Right renal pelvis (tissue), 4 donors: Measurements from ENCODE around the gene RELL1. TPM values are rescaled to one million over a fixed set of nuclear protein-coding genes. Genes with fewer than 3 reads are reported as not detected.

Source experiments
- DNase-seq, 4 donors: peaks; one replicate each; pipeline ENCODE4 v3.0.0-alpha.2; 2013; ENCODE audit warnings: low read depth in 4 of 4, low spot score in 3 of 4, missing footprints in 1 of 4
- polyA plus RNA-seq, 4 donors: library from polyadenylated mRNA; unstranded; fragments of 120-200 nt; gene quantifications; one replicate each; pipeline ENCODE4 v1.2.1, GENCODE V29; 2013; ENCODE audit not compliant: insufficient read length in 4 of 4

Gene RELL1
- polyA plus RNA-seq, 4 donors = 8.7 to 10.1 (median 9.3) TPM

DNA sequence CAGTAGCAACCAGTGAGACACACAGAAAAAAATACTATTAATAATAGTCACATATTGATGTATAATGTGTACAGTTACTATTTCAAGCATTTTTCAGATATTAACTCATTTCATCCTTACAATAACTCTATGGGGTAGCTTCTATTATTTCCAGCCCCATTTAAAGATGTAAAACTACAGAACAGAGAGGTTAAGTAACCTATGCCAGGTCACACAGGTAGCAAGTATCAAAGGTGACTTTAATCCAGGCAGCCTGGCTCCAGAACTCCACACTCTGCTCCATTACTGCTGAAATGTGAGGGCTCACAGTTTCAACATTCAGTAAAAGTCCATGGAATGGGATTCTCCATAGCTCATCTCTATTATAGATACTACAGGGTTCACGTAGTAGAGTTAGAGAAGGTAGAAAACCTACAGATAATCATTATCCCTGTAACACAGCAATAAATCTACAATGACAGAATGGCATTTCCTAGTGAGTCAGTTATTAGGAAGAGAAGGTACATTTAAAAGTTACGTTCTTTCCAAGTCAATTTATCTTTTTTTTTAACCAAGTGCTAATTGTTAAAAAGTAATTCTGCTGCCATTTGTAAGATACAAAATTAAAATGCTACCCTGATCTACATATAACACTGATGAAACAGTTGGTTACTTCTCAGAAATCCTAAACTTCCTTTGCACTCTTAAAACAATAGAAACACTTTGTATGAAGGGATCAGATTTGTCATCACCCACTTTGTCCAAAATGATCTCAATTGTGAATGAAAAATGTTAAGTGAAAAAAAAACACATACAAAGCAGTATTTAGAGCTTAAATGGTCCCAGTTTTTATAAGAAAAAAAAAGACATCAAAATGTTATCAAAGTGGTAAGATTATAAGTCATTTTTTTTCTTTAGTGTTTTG, 18.7 kb downstream of the RELL1 start:
- DNase-seq = no peak

DNA sequence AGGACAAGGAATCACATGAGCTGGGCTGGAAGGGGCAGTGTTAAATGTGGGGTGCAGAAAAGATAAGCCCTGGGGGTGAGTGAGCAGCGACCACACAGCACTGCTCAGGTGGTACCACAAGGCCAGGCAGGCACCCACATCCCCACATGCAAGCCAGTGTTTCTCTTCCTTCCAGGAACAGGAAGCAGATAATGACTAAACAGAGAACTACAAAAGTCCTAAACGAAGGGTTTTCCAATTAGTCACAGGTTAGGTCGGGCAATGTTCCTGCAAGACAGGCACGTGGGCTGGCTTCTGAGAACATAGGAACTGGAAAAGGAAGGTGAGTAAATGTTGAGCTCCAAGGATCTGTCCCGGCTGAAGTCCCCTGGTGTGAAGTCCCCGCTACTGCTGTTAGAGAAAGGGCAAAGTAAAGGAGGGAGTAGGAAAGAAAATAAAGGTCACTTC, 19.5 kb downstream of the RELL1 start:
- DNase-seq = no peak

DNA sequence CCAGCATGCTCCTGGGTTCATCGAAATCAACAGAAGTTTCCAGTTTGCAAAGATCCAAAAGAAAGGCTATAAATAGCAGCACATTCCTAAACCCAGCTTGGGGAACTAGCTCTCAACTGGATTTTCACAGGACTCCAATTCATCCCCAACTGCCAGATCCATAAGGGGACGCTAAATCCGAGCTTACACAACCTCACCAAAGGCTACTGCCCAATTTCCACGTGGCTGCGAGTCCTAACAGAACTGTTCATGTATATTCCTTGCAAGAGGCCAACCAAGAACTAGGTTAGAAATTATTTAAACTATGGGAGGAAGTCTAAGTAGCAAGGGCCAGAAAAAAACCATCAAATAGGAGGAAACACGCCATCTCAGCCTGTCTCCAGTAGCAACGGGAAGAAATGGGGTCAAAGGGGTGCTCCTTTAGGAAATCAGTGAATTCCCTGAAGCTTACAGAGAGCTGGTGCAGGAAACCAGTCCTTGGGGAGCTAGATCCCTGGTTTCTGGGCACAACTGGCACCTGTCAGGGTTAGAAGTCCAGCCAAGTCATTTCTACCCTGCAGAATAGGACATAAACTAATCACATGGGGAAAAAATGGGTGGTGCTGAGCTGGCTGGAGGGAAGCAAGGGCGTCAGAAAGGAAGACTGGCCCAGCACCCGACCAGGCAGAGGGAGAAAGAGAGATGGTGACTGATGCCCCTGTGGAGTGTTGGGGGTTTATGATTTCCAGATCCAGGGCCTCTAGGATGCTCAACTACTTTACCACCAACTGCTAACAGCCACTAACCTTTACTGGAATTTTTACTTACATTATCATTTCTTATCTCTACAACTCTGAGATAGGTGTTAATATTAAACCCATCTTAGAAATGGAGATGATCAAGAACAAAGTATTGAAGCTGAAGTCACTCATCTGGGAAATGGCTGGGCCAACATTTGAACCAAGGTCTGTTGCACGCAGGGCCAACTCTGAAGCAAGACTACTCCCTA, 20.5 kb downstream of the RELL1 start:
- no peak for DNase-seq

DNA sequence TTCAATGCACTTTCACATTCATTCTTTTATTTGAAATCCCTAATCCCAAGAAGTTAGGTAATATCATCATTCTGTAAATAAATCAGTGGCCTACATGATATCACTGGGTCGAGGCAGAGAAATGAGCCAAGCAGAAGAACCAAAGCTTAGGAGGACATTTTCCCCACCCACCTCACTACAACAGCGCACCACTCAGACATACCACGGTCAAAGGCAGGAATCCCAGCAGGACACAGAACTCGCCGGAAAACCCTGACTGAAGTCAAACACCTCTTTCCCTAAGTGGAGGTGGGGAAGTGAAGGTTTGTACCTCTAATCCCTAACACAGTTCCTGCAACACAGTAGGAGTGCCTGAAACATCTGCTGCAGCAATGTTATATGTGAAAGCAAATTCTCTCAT, 21.5 kb downstream of the RELL1 start:
- DNase-seq = no peak

DNA sequence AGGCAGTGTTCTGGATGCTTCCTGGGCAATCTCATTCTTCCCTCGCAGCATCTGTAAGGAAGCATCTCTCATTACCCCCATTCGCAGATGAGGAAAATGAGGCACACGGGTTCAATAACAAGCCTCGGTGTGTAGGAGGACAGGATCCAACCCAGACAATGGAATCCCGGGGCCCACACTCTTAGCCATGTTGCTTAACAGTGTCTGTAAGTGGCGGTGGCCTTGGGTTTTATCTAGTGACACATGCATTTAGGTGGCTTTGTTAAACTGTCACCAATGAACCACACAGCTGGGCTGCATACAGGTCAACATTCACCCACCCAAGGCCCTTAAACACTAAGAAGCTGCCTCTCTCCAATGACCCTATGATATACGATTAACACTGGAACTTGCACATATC, 22.6 kb downstream of the RELL1 start:
- no peak for DNase-seq

DNA sequence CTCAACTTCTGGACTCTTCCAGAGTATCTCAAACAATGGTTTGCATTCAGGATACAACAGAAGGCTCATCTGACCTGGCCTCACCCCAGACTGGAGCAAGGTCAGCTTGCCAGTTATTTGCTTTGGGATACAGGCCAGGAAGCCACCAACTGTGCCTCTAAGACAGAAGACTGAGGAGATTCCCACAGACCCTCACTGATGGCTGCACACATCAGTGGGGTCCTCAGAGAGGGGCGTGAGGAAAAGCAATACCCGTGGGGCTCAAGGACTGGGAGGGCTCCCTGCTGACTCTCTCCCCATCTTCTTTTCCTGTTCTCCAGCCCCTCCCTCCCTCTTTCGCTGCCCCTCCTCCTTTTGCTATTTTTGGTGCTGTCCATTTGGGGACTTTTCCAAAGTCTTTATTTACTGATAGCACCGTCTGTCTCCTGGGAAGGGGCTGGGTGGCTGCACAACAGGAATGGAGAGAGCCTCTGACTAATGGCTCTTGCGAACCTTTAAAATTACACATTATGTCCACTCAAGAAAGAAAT, 23.2 kb downstream of the RELL1 start:
- no peak for DNase-seq

DNA sequence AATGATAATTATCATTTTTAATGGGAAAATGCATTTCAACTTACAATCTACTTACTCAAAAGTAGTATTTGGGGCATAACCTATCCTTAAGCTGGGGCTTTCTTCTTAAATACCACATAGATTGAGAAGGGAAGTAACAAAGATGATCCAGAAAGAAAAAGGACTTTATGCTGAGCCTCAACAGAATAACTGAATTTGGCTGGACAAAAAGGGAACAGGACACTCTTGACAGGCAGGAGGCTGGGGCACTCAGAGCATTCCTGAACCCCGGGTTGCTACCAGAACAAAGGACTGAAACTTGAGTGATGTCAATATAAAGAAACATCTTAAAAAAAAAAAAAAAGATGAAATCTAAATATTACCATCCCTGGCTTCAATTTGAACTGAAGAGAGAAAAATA, 23.9 kb downstream of the RELL1 start:
- DNase-seq = no peak

DNA sequence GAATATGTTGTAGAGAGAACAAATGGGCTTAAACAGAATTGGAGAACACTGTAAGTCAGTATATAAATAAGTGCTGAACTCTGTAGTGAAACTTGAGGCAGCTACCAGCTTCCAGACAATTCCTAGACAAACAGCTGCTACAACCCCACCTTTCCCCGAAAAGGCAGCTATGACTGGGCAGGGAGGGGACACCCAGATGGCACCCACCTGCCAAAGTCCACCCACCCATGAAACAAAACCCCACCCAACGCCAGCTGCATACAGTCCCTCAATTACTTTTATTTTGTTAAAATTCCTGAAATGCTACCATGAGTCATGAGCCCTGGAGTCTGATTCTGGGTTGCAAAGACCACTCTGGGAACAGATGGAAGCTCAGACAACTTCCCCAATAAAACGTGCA, 24.4 kb downstream of the RELL1 start:
- no peak for DNase-seq

DNA sequence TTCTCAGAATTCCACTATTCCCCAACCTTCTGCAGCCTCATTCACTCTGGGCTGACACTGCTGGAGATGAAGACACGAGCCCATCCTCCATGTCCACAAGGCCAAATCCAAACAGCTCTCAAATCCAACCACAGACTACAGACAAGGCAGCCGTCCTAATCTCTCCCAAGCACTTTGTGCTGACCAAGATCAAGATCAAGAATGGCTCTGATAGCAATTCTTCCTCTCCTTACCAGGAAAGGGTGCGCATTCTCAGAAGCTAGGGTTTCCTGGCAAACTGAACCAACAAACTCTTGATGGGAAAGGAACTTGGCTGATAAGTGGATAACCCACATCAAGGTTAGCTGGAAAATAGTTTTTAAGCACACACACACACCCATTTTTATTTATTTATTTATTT, 26.5 kb downstream of the RELL1 start:
- no peak for DNase-seq

DNA sequence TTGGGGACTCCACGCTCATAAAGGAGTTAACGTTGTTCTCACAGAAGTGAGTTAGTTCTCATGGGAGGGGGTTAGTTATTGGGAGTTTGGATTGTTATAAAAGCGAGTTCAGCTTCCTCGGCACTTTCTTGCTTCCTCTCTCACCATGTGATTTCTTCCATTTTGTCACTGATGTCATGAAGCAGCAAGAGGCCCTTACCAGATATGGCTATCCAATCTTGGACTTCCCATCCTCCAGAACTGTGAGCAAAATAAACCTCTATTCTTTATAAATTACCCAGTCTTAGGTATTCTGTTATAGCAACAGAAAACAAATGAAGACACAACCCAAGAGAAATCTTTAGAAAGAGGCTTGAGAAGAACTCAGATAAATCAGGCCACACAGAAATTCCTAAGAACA, 29.5 kb downstream of the RELL1 start:
- no peak for DNase-seq

DNA sequence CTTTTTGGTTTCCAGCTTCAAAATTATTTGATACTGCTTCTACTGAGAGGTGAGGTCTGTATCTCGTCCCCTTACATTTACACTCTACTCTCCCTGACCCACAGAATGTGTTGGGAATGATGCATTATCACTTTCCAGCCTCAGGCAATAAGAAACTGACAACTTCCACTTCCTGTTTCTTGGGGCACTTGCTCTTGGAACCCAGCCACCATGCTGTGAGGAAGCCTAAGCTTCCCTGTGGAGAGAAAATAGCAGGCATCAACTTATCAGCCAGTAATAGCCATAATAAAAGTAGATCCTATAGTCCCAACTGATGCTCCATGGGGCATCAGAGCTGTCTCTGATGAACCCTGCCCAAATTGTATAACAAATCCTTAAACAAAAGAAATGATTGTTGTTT, 32.6 kb downstream of the RELL1 start:
- no peak for DNase-seq

DNA sequence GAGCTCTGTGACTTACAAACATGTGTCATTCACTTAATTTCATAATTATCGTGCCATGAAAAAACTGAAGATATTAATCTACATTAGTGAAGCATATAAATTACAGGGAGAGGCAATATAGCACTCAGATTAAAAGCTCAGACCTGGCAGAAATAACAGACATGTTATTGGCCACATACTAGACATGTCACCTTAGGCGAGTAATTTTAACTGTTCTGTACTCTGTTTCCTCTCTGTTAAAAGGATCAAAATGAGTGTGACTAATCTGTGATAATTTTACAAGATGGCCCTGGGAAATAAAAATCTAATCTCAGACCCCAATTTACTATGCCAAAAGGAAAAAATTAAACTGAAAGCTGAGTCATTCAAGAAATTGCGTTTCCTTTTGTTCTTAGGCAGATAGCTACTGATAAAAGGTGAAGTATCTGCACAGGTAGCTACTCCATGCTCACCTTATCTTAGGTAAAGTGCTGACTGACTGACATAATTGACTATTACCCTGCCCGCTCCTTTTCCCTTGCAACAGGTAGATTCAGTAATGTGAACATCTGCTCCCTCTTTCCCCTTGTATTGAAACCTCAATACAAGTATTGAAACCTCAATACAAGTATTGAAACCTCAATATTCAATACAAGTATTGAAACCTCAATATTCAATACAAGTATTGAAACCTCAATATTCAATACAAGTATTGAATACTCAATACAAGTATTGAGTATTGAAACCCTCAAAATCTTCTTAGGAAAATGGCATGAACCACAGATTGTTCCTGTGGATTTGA, 33.2 kb downstream of the RELL1 start:
- no peak for DNase-seq

DNA sequence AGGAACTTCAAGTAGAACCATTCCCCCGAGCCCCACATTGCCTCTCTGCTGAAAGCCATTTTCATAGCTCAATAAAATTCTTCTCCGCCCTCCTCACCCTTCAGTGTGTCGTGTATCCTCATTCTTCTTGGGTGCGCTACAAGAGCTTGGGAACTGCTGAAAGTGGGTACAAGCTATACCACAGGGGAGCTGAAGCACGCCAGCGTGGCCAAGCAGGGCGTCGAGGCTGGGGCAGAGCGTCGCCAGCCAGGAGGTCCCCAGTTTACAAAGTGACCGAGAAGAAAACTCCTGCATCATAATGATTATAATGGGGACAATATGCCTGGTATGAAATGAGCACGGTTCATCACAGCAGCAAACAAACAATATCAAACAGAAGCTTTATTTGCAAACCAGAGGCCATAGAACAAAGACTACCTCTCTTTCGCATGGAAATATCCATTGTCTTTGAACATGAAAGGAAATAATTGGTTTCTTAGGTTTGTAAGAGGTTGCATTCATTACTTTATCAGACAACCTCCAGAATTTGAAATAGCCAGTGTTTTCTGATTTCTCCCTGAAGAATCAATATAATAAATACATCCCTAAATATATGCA, 34.3 kb downstream of the RELL1 start:
- no peak for DNase-seq

DNA sequence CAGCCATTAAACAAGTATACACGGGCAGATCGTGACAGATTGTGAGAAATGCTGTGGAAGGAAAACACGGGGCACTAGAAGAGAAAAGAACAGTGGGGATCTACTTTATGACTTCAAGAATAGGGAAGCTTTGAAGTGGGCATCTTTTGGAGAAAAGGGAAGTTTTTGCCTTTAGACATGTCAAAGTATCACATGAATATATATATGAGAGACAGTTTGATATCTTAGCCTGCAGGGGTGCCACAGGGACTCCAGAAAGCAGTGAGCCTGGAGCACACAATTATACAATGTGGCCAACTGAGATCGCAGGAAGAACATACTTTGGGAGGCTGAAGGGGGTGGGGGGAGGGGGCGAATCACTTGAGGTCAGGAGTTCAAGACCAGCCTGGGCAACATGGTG, 35.7 kb downstream of the RELL1 start:
- no peak for DNase-seq

DNA sequence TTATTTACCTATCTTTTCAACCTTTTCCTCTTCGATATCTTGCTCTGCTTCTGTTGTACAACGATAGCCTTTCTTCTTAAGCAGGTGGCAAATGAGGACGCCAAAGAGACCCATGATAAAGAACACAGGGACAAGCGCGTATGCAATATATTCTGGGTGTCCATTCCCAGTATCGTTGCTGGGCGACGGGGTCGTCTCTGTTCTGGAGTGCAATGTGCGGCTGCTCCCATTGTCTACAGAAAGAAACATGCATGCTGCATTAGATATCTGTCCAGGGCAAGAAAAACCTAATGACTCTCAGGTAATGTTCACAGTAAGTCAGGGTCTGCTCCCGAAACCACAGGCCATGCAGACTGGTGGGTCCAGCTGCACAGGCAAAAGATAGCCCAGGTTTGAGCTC, 36.9 kb downstream of the RELL1 start:
- no peak for DNase-seq

DNA sequence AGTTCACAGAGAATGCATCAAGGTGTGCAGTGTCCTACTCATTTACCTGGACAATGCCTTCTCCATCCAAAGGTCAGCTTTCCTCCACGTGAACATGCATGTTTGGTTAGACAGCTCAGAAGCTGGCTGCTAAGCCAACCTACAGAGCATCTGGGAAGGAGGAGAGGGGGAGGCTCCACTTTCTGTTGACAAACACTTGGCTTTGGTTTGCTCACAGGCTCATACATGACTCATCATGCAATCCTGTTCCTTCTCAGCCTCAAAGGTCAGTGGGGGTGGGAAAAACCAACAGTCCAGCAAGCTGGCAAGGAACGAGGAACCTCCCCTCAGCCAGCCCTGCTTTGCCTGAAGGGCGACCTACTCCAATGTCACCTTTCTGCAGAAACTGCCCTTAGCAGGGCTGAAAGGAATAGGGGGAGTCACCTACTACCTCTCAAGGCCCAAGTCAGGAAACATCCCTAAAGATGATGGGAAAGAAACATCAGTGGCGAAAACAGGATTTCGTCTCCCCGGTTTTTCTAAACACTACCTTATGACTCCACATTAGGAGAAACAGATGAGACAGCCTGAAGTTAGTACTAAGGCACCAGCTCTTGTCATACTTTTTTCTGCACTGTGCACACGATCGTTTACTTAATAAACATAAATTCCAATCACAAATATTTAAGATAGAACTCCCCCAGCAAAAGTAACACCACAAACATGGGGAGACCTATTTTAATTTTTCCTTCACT, 37.9 kb downstream of the RELL1 start:
- DNase-seq = peak in 3 of 4 donors; percentile 16 to 38 (median 25)

DNA sequence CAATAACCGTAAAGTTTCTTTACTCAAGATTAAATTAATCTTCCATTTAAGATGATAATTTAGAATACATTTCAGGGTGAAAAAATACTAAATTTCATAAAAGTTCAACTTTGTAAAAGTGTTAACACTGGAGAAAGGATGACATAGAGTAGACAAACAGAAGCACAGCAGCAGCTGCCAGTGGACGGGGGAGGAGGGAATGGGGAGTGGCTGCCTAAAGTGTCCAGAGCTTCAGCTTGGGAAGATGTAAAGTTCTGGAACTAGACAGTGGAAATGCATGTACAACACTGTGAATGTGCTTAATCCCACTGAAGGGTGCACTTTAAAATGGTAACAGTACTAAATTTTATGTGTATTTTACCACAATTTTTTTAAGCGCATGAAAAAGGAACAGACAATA, 39.9 kb downstream of the RELL1 start:
- DNase-seq = no peak

DNA sequence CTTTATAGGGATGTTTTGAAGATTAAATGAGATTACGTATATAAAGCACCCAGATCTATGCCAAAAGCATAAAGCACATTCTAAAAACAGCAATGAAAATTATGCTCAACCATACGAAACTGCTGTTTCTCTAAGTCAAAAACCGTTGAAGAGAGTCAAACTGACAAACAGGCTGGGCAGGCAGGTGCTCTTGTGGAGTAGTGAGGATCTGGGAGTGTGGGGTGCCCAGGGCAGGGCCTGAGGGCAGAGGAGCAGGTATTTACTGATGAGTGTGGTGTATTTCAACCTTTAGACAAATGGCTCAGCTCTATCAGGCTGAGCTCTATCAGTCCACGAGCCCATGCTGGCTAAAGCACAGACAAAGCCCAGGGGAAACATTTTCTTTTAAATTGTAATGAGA, 40.4 kb downstream of the RELL1 start:
- DNase-seq = no peak

DNA sequence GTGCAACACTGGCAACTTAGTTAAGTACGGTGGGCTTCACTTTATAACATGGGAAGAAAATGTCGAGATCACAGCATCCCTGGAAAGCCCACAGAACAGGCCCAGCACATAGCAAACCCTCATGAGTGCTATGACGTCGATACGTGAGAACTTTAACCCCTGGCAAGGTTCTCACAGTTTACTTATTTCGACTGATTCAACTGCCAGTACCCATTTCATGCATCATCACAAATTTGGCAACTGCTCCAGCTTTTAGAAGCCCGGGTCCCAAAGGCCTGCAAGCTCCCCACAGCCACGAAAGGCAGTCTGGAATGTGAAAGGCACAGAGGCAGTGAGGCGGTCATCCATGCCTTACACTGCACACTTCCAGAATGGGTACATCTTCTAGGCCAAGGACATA, 41.2 kb downstream of the RELL1 start:
- DNase-seq = no peak
